ENCODE data around the gene LCE2B. TPM values are rescaled to one million over a fixed set of nuclear protein-coding genes. Genes with fewer than 3 reads are reported as not detected.

LCE2B gene
- total and polyA plus RNA-seq, 10 of the 15 experiments (the other 5 are each of a cell fraction or from before 2014, with no cell fraction given) = not detected

DNA sequence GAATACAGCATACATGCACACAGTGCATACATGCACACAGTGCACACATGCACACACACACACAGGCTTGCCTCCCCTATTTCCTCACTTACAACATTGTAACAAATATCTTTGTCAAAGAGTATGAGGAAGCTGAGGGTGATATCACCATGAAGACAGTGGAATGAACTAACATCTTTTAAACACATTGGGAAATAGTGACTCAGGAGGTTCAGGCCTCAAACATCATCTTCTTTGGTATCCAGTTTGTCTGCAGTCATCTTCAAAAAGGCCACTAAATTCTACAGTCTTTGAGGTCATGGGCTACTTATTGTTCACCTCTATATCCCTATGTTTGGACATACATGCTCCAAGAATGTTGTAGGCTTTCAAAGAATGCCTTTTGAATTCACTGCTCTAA lies 2.1 kb upstream of the LCE2B start:
- CTCF ChIA-PET = no interaction called here
- no TSS peak for BruUV-seq (replicated peaks)

More for the DNA sequence above, 2.1 kb upstream of the LCE2B start:
- H3K36me3 ChIP-seq (ENCODE audit: control insufficient read depth in 2 of 2, insufficient read depth in 2 of 2, low read length in 1 of 2) = no peaks in the 10 kb centered on the region
- no peak overlapping the region for H2AFZ ChIP-seq (ENCODE audit: control insufficient read depth, low read depth, low read length)
- FAIRE-seq (no peak), ATAC-seq (no peak), DNase-seq (ENCODE audit: low read depth, low spot score) (no peak)
- no peaks in the 10 kb centered on the region for H3K79me2 ChIP-seq (ENCODE audit: control insufficient read depth, insufficient read depth, low read length)
- no peak overlapping the region for H3K27ac ChIP-seq (ENCODE audit: control insufficient read depth, insufficient read depth)
- H4K20me1 ChIP-seq (ENCODE audit: control insufficient read depth, insufficient read depth) = no peaks in the 10 kb centered on the region
- H3K4me2 ChIP-seq (ENCODE audit: control insufficient read depth, insufficient read depth) = no peak overlapping the region
- no peak overlapping the region for H3K4me3 ChIP-seq
- intact Hi-C loops (cut with micrococcal nuclease; ENCODE audit: unreplicated experiment) = no loop called here
- H3K9me3 ChIP-seq (replicated peaks; ENCODE audit: control insufficient read depth, insufficient read depth, low read length) = no peaks in the 10 kb centered on the region
- ChIA-PET SMC1A (ENCODE audit: uncharacterized antibody, unreplicated experiment) (no interaction called here), POLR2A (no interaction called here), RAD21 (ENCODE audit: unreplicated experiment) (no interaction called here)
- H3K9ac ChIP-seq (ENCODE audit: control insufficient read depth, insufficient read depth, low read length) = no peak overlapping the region
- in situ Hi-C loops (cut with MboI) = no loop called here
- no peaks in the 10 kb centered on the region; a peak in 2 of 4 replicates for H3K27me3 ChIP-seq (replicated peaks in 1 of 2; ENCODE audit: control insufficient read depth in 2 of 2, insufficient read depth in 2 of 2, low read length in 1 of 2)
- no peaks in the 10 kb centered on the region for H3K4me1 ChIP-seq (ENCODE audit: control insufficient read depth, insufficient read depth, low read length)
- TF ChIP-seq CBX3 (IDR thresholded peaks at IDR 0.05; ENCODE audit: borderline replicate concordance, low read depth) (no peak), YBX1 (IDR thresholded peaks at IDR 0.05) (no peak), ATF7 (IDR thresholded peaks at IDR 0.05; ENCODE audit: low read depth) (no peak), POLR2A (IDR thresholded peaks at IDR 0.05; ENCODE audit: low read depth, low read length) (no peak), ZZZ3 (IDR thresholded peaks at IDR 0.05; ENCODE audit: control insufficient read depth, insufficient read length, low read depth) (no peak), IKZF1 (conservative IDR thresholded peaks at IDR 0.05) (no peak), DPF2 (IDR thresholded peaks at IDR 0.05) (no peak), CHD4 (IDR thresholded peaks at IDR 0.05) (no peak), SIX5 (IDR thresholded peaks at IDR 0.05; ENCODE audit: low read depth, low read length, severe bottlenecking) (no peak), NR2C2 (IDR thresholded peaks at IDR 0.05; ENCODE audit: borderline replicate concordance, control insufficient read depth, insufficient read length, low read depth) (no peak), IRF4 (IDR thresholded peaks at IDR 0.05; ENCODE audit: low read depth, low read length) (no peak), RAD51 (IDR thresholded peaks at IDR 0.05) (no peak)
- TF ChIP-seq, protein P1, sequence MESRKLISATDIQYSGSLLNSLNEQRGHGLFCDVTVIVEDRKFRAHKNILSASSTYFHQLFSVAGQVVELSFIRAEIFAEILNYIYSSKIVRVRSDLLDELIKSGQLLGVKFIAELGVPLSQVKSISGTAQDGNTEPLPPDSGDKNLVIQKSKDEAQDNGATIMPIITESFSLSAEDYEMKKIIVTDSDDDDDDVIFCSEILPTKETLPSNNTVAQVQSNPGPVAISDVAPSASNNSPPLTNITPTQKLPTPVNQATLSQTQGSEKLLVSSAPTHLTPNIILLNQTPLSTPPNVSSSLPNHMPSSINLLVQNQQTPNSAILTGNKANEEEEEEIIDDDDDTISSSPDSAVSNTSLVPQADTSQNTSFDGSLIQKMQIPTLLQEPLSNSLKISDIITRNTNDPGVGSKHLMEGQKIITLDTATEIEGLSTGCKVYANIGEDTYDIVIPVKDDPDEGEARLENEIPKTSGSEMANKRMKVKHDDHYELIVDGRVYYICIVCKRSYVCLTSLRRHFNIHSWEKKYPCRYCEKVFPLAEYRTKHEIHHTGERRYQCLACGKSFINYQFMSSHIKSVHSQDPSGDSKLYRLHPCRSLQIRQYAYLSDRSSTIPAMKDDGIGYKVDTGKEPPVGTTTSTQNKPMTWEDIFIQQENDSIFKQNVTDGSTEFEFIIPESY (IDR thresholded peaks at IDR 0.05) = no peak
